AG04450 (cell line): Measurements from ENCODE around the gene LRP1B. TPM values are rescaled to one million over a fixed set of nuclear protein-coding genes. Genes with fewer than 3 reads are reported as not detected.

Experiments
- CTCF ChIA-PET: fragments of 300-600, 350-600 bp; formaldehyde crosslinking; extraction: SDS; loops from one replicate; lab custom pipeline; 2022; ENCODE audit warnings: antibody characterized with exemption, inconsistent platforms; lab: Charles Lee
- POLR2A ChIA-PET: fragments of 350-600 bp; formaldehyde crosslinking; extraction: SDS; loops from one replicate; lab custom pipeline; 2021; ENCODE audit warnings: antibody characterized with exemption, inconsistent platforms; lab: Yijun Ruan, JAX
- DNase-seq: peaks from one replicate; pipeline ENCODE4 v3.0.0-alpha.2; 2011; ENCODE audit warnings: low read depth, low spot score
- H3K27ac ChIP-seq: one replicate; pipeline ENCODE4 v1.5.1; 2012; ENCODE audit warnings: low read depth, low read length, control low read depth
- H3K27me3 ChIP-seq: one replicate; pipeline ENCODE4 v1.6.0; 2012; ENCODE audit warnings: low read length; ENCODE audit not compliant: control insufficient read depth, insufficient read depth
- H3K4me3 ChIP-seq: 2 replicates; pipeline ENCODE4 v1.5.1; 2011; ENCODE audit warnings: mild to moderate bottlenecking, low read depth, low read length, control low read depth
- H3K9me3 ChIP-seq: 2 replicates; pipeline ENCODE4 v1.5.1; 2012; ENCODE audit warnings: low read length; ENCODE audit not compliant: control insufficient read depth, insufficient read depth
- CTCF ChIP-seq: IDR thresholded peaks from 2 replicates; pipeline ENCODE4 v1.5.1; 2011; ENCODE audit warnings: low read depth, low read length, control low read depth, inconsistent platforms
- polyA plus RNA-seq: library from polyadenylated mRNA; depleted of rRNA; stranded (reverse); fragments of >200 nt; gene quantifications from 2 replicates; pipeline ENCODE4 v1.2.3, GENCODE V29; 2011

The LRP1B gene
- polyA plus RNA-seq, 1 experiment: 0.15 TPM

- CTCF ChIA-PET: no interaction called here
- H3K9me3 ChIP-seq: no peaks in the 10 kb centered on the region
- TF ChIP-seq CTCF: no peak
- H3K4me3 ChIP-seq: no peak overlapping the region
- no peaks in the 10 kb centered on the region for H3K27me3 ChIP-seq
- POLR2A ChIA-PET: no interaction called here
- no peak overlapping the region for H3K27ac ChIP-seq
- DNase-seq: no peak
Observed at GRCh38 chr2:140410695-140411094, 1720.1 kb downstream of the LRP1B start.

- Histone ChIP-seq H3K4me3 (no peak overlapping the region), H3K9me3 (no peaks in the 10 kb centered on the region), H3K27me3 (no peaks in the 10 kb centered on the region), H3K27ac (no peak overlapping the region)
- CTCF ChIA-PET: no interaction called here
- no peak for DNase-seq
- TF ChIP-seq CTCF: no peak
- POLR2A ChIA-PET: no interaction called here
Observed at GRCh38 chr2:140401056-140401455, 1729.8 kb downstream of the LRP1B start.

- Histone ChIP-seq H3K27me3 (no peaks in the 10 kb centered on the region), H3K4me3 (no peak overlapping the region), H3K27ac (no peak overlapping the region), H3K9me3 (no peaks in the 10 kb centered on the region)
- ChIA-PET CTCF (no interaction called here), POLR2A (no interaction called here)
- no peak for TF ChIP-seq CTCF
- no peak for DNase-seq
Observed at GRCh38 chr2:140392824-140393223, 1738.0 kb downstream of the LRP1B start.

GRCh38 chr2:140384946-140385345, 1745.9 kb downstream of the LRP1B start:
- Histone ChIP-seq H3K9me3 (no peaks in the 10 kb centered on the region), H3K27me3 (no peaks in the 10 kb centered on the region), H3K4me3 (no peak overlapping the region), H3K27ac (no peak overlapping the region)
- ChIA-PET POLR2A (no interaction called here), CTCF (no interaction called here)
- no peak for DNase-seq
- TF ChIP-seq CTCF: no peak

GRCh38 chr2:140383781-140384180, 1747.0 kb downstream of the LRP1B start:
- H3K9me3 ChIP-seq: no peaks in the 10 kb centered on the region
- ChIA-PET CTCF (no interaction called here), POLR2A (no interaction called here)
- no peak for DNase-seq
- H3K27me3 ChIP-seq: no peaks in the 10 kb centered on the region
- H3K27ac ChIP-seq: no peak overlapping the region
- H3K4me3 ChIP-seq: no peak overlapping the region
- no peak for TF ChIP-seq CTCF
